ENCODE results near the gene CYTH3.
"Not testable (repeated sequence)": the region's sequence is repeated elsewhere in the genome, so short reads cannot be mapped to it uniquely, and the experiment has no call there.

CYTH3 gene

DNA sequence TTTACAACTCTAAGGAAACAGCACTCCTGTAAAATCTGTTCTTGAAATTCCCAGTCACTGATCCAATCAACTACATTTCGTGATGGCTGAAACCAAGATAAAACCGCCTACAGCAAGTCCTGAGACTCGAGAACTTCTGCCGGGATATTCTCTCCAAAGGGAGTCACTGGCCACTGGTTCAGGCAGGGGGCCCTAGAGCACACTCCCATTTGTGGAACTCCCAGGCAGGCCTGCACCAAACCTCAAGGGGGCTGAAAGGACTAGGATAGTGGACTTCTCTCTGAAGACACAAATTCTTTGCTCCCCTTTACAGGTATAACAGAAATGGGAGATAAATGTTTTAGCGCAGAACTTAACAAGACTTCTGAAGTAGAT is 16.3 kb downstream of the CYTH3 start:
- DNase-seq: no peak

DNA sequence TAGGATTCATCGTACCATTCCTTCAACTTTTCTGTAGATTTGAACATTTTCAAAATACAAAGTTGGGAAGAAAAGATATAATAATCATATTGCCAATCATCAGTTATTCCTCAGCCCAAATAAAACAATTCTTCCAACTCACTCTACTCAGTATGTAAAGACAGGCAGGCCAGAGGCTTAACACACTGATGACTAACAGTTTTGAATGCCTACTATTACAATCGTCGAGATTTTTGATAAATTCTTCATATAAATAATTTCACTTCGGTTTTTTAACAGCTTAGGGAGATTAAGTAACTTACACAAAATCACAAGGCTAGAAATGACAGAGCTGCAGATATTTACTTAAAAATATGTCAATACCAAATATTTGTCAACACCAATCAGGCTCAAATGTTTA is 17.6 kb downstream of the CYTH3 start:
- DNase-seq: no peak

DNA sequence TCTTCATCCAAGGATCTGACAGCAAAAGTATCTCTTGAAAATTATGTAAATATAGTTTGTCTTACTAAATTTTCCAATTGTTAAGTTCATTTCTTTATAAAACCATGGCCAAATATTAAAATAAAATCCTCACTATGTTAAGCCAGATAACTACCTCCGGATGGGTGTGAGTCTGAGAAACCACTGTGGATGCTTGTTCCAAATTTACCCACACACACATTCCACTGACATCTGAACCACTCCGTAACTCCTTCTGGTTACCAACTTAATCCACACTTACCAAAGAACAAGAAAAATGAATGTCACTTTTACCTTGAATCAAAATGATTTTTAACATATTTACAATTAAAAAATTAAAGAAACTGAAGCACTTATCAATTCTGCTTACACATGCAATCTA is 19.7 kb downstream of the CYTH3 start:
- no peak for DNase-seq

DNA sequence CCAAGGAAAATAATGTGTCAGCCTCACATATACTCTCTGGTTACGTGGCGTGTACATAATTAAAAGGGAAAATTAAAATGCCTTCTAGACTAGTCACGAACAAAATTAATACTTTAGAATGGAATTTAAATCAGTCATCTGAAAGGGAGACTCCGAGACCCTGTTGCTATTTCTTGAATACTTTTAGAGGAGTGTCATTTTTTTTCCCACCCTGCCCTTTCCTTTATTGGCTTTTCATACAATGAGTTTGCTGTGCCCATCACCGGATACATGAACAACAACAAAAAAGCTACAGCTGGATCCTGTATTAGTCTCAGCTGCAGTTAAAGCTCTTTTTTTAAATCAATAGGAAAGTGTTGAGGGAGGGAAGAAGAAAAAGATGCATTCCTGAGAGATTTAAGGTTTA is 20.1 kb downstream of the CYTH3 start:
- DNase-seq: no peak

DNA sequence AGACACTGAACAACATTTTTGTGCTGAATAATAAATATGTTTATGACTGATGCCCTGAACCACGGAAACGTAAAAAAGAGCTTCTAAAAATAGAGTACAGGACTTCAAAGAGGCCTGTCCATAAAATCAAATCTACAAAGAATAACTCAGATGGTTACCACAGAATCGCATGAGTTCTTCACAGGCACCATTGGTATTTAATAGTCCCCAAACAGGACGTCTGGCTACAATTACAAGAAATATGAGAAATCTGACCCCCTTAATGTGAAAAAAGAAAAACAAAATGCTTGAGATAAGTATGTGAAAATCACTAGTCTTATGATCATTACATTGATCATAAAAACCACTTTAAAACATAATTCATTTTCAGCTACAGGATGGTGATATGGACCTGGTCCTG is 20.8 kb downstream of the CYTH3 start:
- DNase-seq: no peak

DNA sequence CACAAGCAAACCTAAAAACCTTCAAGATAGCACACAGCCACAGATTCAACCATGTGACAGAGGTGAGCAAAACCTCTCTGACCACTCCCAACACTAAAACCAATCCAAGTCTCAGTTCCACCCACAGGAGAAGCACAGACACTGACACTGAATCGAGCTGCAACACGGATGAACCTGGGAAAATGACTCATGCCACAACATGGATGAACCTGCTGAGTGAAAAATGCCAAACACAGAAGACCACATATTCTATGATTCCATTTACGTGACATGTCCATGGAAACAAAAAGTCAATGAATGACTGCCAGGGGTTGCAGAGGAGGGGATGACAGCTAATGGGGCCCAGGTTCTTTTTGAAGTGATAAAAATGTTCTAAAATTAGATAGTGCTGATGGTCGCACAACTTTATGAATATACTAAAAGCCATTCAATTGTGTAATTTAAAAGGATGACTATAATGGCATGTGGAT is 22.0 kb downstream of the CYTH3 start:
- no peak for DNase-seq

DNA sequence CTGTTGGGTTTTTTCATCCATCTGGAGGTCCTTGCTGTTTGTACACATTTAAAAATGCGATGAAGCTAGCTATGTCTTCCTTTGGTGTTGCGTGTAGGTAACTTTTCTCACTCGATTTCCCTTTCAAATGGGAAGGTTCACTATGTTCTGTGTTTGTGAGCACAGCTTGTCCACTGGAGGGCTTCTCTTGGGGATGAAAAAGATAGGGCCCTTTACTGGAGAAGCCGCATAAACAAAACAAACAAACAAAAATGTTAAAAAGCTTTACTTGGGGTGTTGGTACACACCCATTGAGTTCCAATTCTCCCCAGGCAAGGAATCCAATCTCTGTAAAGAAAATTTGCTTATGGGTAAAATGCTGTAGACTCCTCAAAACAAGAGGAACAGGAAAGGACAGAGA is 23.4 kb downstream of the CYTH3 start:
- no peak for DNase-seq

DNA sequence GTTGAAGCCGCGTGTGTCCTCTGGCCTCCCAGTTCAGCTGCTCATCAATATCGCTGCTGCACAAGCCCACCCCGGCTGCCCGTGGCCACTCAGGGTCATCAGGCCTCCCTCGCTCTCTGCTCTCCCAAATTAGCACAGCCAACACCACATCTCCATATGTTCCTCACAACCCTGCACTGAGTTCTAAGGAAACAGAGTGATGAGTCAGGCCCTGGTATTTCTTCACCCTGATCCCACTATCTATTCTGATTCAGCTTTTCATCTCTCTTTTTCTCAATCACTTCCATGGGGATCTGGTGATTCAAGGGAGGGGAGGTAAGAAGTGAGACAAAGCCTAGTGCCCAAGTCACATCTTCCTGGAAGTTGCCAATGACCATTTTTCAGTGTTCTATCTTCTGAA is 23.8 kb downstream of the CYTH3 start:
- no peak for DNase-seq

DNA sequence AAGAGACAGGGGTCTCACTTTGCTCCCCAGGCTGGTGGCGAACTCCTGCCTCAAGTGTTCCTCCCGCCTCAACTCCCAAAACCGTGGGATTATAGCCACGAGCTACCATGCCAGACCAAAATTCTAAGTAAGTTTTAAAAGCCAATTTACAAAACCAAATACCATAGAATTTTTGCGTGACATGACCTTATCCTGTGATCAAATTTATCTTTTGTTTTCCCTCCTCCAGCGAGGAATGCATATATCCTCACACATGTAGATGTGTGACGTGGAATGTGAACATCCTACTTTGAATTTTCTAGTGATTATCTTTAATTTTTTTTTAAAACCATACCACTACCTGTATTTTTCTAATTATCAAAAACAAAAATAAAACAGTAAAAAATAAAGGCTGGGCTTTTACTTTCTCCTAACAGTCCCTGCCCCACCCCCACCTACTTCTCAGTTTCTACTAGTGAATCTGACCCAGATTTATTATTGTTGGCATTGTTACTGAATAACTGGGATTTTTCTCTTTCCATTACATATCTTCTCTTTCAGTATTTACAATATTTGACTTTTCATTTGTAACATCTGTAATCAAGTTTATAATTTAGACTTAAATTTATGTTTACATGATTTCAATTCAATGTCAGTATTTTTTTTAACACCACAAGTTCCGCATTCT is 26.0 kb downstream of the CYTH3 start:
- no peak for DNase-seq

DNA sequence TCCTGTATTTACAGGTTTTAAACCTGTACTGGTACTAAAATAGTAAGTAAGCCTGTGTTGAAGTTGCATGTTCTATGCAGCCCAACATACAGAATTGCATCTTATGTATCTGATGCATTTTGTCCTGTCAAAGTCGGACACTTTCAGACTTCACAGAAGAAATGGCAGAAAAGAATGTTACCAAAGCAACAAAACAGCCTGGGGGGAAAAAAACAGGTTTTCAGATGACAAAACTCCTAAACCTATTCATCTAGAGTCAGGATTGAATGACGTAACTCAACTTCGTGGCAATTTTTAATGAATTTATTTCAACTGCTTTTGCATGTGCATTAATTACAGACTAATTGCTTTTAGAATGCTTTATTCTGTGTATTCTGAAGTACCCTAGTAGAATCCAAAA is 28.4 kb downstream of the CYTH3 start:
- no peak for DNase-seq

DNA sequence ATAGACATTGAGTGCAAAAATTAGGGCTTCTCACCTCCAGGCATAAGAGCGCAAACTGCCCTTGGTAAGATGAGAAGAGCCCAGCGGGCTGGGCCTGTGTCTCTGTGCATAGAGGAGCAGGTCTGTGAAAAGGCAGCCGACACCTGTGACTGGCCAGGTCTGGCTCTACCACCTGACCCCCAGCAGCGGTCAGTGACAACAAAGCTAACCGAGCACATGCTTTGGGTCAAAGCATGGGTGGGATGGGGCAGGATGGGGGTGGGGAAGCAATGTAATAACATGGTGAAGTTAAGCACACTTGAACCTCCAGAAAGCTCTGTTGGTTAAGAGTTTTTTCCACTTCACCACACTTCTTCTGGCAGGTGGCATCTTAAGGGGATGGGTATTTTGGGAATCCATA is 29.3 kb downstream of the CYTH3 start:
- no peak for DNase-seq

DNA sequence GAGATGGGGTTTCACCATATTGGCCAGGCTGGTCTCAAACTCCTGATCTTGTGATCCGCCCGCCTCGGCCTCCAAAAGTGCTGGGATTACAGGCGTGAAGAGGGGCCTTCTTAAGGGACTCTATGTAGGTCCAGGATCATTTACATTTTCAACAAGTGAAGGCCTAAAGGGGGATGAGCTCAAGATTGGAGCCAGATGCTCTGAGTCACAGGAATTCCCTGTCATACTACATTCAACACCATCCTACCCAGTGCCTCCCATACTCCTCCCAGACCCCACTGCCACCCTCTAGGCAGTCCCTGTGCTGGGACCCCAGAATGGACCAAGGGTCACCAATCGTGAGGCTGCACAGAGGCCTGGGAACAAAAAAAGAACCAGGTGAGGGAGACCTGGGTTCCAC is 29.9 kb downstream of the CYTH3 start:
- DNase-seq: no peak

DNA sequence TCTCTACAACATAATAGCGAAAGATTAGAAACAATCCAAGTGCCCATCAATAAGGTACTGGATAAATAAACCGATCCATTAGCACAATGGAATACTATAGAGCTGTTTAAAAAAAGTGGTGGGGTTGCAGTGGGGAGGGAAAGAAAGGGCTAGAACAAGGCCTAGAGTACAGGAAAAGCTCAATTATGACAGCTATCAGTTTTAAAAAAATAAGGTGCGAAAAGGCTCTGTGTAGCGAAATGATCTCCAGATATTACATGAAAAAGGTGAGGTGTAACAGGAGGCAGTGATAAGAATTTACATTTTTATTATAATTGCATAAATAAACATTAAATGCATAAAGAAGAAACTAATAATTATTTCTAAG is 30.8 kb downstream of the CYTH3 start:
- DNase-seq: no peak

DNA sequence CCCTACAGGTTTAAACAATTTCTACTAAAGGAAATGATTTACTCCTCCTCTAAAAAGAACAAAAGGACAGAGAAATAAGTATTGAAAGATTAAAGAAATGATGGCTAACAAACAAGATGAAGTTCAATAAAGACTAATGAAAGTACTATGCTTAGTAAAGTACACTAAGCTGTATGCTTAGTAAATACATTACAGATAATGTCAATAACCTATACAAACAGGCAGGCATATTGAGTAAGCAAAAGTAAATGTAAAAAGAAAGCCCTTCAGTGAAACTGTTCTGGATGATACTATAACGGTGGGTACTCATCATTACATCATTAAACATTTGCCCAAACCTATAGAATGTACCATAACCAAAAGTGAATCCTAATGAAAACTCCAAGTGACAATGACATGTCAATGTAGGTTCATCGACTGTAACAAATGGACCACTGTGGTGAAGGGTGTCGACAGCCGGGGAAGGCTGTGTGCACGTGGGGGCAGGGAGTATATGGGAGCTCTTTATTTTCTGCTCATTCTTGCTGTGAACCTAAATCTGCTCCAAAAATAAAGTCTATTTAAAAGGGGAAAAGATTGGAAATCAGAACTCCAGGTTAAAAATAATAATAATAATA is 34.0 kb downstream of the CYTH3 start:
- no peak for DNase-seq

DNA sequence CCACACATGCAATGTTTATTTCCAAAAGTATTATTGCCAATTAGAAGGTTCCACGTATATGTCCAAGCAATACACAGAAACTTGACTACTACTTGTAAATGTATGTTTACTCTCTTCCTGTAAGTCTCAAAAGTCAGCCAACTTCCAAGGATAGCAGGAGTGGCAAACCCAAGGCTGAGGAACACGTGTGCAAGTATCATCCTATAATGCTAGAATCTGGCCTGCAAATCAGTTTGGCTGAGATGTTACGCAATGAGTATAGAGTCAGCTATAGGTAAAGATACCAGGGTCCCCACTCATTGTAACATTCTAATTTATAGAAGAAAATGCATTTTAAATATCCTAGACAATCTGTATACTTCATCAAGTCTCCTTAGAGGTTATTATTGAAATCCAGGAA is 34.7 kb downstream of the CYTH3 start:
- DNase-seq: no peak

DNA sequence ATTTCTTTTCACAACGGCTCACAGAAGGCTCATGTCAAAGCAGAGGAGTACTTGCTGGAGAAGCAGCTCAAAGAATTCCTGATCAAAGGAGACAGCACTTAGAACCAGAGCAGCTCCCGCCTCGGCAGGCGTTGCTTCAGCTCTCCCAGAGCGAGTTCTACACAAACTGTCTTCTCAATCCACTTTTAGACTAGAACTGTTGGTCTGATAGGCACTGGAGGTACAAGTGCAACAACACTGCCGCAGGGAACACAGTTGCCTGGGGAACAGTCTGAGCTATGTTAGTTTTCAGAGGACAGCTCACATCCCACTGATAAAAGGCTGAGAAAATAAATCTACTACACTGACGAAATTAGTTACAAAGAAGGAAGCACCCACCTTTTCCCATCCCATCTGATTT is 35.4 kb downstream of the CYTH3 start:
- DNase-seq: no peak

DNA sequence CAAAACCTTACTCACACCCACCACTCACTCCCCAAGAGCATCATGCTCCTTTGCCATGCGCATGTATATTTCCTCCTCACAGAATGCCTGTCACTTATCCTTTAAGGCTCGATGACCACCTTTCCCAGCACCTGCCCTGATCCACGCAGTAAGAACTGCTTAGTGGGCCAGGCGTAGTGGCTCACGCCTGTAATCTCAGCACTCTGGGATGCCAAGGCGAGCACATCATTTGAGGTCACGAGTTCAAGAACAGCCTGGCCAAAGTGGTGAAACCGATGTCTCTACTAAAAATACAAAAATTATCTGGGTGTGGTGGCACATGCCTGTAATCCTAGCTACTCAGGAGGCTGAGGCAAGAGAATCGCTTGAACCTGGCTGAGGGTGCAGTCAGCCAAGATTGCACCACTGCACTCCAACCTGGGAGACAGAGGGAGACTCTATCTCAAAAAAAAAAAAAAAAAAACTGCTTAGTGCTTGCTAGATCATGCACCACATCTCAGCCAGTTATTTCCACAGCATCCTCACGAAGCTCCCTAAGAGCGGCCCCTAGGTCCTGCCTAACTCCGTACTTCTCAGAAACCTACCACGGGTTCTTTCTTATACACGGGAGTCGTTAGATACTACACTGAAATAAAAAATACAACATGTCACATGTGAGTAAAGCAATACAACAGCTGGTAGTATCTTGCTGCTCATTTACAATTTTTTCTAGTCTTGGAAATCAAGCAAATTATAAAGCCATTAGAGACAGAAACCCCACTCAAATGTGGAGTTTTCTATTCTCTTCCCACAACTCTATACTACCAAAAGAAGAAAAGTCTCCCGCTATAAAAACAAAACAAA is 37.2 kb downstream of the CYTH3 start:
- no peak for DNase-seq

DNA sequence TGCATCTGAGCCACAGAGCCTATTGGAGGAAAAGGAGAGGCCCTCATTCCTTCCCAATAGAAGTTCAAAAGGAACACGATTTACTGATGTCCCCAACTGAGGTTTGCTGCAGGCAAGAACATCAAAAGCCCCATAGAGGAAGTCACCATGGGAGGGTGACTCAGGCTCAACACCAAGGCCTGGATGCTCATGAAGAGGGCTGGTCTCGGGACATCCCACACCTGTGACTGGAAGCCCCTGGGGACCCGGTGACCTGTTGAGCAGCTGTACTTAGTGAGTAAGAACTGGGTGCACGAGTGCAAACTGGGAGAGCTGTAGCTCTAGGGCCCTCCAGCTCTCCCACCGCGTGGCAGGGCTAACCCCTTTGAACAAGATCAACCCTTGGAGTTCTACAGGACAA is 38.0 kb downstream of the CYTH3 start:
- DNase-seq: no peak

DNA sequence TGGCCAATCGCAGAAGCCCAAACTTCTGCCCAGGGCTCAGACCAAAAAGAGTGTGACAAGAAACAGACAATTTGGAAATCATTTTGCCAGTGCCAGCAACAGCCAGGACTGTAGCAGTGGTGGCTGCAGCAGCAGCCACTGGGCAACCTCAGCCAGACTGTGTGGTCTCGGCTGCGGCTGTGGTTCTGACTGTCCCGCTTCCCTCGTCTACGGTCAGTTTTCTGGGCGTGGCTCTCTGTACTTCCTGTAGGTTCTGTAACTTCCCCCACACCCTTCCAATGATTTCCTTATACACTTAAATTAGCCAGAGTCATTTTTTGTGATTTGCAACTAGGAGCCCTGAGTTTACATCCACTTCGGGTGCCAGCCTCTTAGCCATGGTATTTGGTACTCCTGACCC is 39.9 kb downstream of the CYTH3 start:
- DNase-seq: no peak

DNA sequence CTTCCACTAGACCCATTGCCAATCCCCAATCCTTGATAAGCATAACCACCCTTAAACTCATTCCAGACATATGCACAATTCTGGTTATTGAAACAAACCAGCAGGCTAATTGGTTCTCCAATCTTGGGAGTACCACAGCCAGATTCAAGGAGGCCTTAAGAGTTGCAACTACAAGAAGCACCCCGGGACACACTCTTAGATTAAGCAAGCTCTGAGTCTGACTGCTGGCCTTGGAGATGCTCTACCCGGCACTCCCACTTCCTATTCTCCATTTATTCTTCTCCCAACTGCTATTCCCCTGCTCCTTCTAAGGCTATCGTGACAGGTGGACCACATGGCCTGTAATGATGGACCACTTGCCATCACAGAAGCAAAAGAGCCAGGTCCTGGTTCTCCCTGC is 40.3 kb downstream of the CYTH3 start:
- no peak for DNase-seq

DNA sequence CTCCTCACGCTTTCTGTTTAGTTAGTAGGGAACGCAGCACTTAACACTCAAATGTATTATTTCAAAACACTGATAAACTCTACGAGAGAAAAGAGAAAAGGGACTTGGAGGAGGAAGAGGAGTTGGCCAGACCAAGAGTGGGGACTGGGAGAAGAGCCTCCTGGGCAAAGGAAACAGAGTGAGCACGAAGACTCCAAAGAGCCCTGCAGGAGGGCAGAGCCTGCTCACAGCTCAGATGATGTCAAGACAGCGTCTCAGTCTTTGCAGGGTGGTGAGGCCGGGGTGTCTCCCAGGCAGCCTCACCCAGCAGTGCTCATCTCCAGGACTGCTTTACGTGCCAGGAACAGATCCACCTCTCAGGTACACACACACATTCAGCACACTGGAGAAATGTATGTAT is 41.2 kb downstream of the CYTH3 start:
- DNase-seq: no peak

DNA sequence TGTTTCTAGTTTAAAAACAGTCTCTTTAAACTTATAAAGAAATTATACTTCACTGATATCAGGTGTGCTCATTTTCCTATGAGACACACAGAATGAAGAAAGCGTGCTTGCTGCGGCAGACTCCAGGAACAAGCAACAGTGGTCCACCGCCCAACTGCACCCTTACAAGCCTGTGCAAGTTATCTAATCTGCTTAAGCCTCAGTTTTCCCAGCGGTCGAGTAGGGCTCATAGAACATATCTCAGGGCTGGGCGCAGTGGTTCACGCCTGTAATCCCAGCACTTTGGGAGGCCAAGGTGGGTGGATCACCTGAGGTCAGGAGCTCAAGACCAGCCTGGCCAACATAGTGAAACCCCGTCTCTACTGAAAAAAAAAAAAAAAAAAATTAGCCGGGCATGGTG is 43.1 kb downstream of the CYTH3 start:
- not testable (repeated sequence) for DNase-seq

DNA sequence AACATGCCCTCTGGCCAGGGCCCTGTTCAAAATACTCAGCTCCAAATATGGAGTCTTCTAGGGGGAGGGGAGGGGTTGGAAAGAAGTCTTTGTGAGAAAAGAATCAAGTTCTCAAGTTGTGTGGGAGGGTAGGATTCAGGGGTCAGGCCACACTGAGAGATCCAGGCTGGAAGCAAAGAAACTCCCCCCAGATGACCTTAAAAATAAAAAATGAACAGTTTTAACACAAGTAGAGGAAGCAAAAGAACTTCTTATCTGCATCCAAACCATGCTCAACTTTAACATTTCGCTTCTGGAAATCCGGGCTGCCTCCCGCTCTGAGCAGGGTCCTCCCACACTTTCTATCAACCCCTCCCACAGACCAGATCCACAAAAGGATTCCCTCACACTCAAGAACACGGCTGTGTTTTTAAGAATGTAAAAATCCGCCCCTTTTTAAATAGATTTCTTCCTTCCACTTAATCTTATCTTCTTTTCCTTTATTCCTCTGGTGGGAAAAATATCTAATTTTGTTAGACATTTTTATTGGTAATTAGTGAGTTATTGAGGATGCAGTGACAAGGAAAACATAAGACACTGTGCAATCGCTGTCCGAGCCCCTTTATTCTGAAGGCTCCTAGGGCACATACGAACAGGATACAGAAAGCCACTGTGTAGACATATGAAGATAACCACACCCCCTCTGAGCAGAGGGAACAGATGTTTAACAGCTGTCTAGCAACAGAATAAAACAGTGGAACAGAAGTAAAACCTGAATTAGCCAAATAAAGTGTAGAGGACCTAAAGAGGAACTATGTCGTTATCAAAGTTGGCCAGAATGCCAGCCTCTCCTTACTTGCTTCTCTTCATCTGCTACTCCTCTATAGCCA is 43.8 kb downstream of the CYTH3 start:
- DNase-seq: no peak

Measured in activated CD8-positive, alpha-beta memory T cell treated with anti-CD3 and anti-CD28 coated beads for 24 hours (primary cell).